GM12892 (cell line): ENCODE measurements around the gene MEIOSIN.

Experiments used
- DNase-seq: peaks from one replicate; pipeline ENCODE4 v3.0.0; 2011; ENCODE audit not compliant: insufficient read length
- FAIRE-seq: peaks from 2 replicates; lab custom pipeline; 2011; peaks lifted over from hg19 to GRCh38; lab: Jason Lieb, UNC
- POLR2A ChIP-seq: IDR thresholded peaks from 2 replicates; pipeline ENCODE4 v1.6.1; 2011; ENCODE audit warnings: low read depth, low read length, control low read depth
- POLR2AphosphoS5 ChIP-seq: IDR thresholded peaks from 2 replicates; pipeline ENCODE4 v1.6.1; 2011; ENCODE audit warnings: low read depth, low read length, control low read depth
- TAF1 ChIP-seq: IDR thresholded peaks from 2 replicates; pipeline ENCODE4 v1.6.1; 2011; ENCODE audit warnings: low read depth, mild to moderate bottlenecking, control low read depth, low read length, borderline replicate concordance

The MEIOSIN gene

GRCh38 chr19:45758921-45759320 lies 25.7 kb downstream of the MEIOSIN start:
- FAIRE-seq (no peak), DNase-seq (no peak)
- TF ChIP-seq POLR2A (no peak), POLR2AphosphoS5 (no peak), TAF1 (no peak)

DNA sequence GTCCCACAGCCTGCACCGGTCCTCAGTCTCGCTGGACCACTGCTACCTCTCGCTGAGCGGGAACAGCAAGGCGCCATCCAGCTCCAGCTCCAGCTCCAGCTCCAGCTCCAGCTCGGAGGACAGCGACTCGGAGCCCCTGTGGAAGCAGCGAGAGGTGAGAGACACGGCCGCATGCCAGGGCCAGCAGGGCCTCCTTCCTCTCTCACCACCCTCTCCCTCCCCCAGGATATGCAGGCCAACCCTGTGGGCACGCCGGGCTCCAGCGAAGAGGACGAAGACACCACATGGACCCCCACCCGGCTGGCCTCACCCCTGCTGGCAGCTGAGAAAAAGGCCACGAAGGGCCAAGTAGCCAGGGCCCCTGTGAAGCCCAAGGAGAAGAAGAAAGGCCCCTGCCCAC lies 28.5 kb downstream of the MEIOSIN start:
- FAIRE-seq: no peak
- no peak for TF ChIP-seq POLR2A
- no peak for TF ChIP-seq TAF1
- no peak for TF ChIP-seq POLR2AphosphoS5

GRCh38 chr19:45762870-45763631 lies 29.8 kb downstream of the MEIOSIN start:
- TF ChIP-seq POLR2AphosphoS5 (no peak), POLR2A (no peak), TAF1 (no peak)
- FAIRE-seq (no peak), DNase-seq (no peak)

More for the DNA sequence above, 28.5 kb downstream of the MEIOSIN start:
- DNase-seq: no peak

DNA sequence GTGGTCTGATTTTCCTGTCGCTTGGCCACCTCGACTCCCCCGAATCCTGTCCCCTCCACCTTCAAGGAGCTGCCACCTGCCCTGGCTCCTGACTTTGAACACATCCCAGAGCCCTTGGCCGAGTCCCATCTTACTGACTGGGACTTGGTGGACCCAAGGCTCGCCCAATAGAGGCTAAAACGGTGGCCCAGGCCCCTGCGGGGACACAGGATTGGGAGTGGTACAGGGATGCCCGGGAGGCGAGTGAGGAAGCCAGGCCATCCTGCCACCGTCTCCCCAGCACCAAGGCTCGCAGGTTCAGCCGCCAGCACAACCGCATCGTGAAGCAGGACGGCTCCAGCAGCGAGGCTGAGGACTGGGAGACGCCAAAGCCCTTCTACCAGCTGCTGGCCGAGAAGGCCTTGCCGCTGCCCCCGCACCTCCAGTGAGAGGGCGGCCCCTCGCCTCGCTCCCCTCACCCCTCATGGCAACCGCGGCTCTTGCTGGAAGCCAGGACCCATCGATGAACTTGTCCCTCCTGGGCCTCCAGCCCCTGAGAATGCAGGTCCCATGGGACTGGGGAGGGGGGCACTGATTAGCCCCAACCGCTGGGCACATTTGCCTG lies 30.6 kb downstream of the MEIOSIN start:
- FAIRE-seq (no peak), DNase-seq (no peak)
- TF ChIP-seq POLR2A: no peak
- TF ChIP-seq TAF1: no peak
- TF ChIP-seq POLR2AphosphoS5: no peak

GRCh38 chr19:45764475-45764874 lies 31.2 kb downstream of the MEIOSIN start:
- DNase-seq: no peak

GRCh38 chr19:45764945-45765701 lies 31.9 kb downstream of the MEIOSIN start:
- FAIRE-seq (no peak), DNase-seq (no peak)
- no peak for TF ChIP-seq TAF1
- TF ChIP-seq POLR2A: no peak

More at GRCh38 chr19:45764475-45764874, 31.2 kb downstream of the MEIOSIN start:
- FAIRE-seq: no peak
- TF ChIP-seq TAF1: no peak
- no peak for TF ChIP-seq POLR2A
- TF ChIP-seq POLR2AphosphoS5: no peak

DNA sequence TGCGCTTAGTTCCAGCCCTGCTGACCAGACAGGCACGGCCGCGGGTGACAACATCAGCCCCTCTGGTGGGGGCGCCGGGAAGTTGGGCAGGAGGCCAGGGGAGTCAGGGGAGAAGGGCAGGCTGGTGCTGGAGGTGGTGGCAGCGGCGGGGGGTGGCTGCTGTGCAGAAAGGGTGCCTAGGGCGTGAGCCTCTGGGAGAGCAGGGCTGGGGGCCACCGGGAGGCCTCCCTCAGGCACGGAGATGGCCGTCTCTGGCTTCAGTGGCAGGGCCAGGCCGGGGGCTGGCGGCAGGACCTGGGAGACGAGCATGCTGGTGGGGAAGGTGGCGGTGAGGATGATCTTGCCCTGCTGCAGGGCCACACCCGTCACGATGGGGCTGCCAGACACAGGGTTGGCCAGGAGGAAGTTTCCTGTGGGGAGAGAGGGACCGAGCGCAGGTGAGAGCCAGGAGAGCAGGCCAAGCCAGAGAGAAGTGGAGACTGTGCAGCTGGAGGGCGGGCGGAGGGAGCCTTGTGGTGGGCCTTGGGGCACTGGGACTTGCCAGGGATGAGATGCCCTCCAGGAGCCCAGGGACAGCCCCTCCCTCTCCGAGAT lies 32.6 kb downstream of the MEIOSIN start:
- TF ChIP-seq POLR2AphosphoS5 (no peak), POLR2A (no peak), TAF1 (no peak)
- DNase-seq (no peak), FAIRE-seq (no peak)

GRCh38 chr19:45766296-45766868 lies 33.1 kb downstream of the MEIOSIN start:
- DNase-seq: no peak
- TF ChIP-seq POLR2A: no peak
- no peak for FAIRE-seq

DNA sequence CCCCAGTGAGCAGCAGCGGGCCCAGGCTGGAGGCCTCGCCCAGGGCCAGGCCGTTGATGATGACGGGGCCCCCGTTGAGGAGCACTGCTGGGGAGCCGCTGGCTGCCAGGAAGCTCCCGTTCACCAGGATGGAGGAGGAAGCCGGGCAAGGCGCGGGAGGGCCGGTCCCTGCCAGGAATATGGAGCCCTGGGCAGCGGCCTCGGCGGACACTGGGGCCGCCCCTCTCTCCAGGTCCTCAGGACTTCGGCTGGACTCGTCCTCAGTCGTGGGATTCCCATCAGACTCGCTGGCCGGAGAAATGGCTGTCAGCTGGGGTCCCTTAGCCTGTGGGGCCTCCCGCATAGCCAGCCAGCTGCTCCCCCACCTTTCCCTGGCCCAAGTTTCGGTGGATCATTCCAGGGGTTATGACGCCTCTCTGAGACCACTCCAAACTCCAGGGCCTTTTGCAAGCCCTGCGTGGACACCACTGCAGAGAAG lies 33.7 kb downstream of the MEIOSIN start:
- FAIRE-seq (no peak), DNase-seq (no peak)
- TF ChIP-seq TAF1 (no peak), POLR2AphosphoS5 (no peak), POLR2A (no peak)

GRCh38 chr19:45767410-45767880 lies 34.2 kb downstream of the MEIOSIN start:
- no peak for TF ChIP-seq TAF1
- TF ChIP-seq POLR2AphosphoS5: no peak
- no peak for TF ChIP-seq POLR2A
- DNase-seq (no peak), FAIRE-seq (no peak)
